Upper lobe of right lung (tissue), 1 donor: Measurements from ENCODE around the gene FARSB. TPM values are rescaled to one million over a fixed set of nuclear protein-coding genes. Genes with fewer than 3 reads are reported as not detected.

Source experiments
- ATAC-seq: fragments of 200-7000 bp; cut with Tn5 transposase; one replicate; pipeline ENCODE4 v1.9.1; 2020; ENCODE audit warnings: mild to moderate bottlenecking, moderate library complexity
- DNase-seq: peaks from one replicate; pipeline ENCODE4 v3.0.0-alpha.2; 2020
- H3K27ac ChIP-seq: fragments of 200-600 bp; one replicate; pipeline ENCODE4 v1.8.0; 2022
- H3K27me3 ChIP-seq: fragments of 200-600 bp; one replicate; pipeline ENCODE4 v1.8.0; 2022; ENCODE audit warnings: mild to moderate bottlenecking
- H3K36me3 ChIP-seq: fragments of 200-600 bp; one replicate; pipeline ENCODE4 v1.8.0; 2022
- H3K4me1 ChIP-seq: fragments of 200-600 bp; one replicate; pipeline ENCODE4 v1.8.0; 2022
- H3K4me3 ChIP-seq: fragments of 200-600 bp; one replicate; pipeline ENCODE4 v1.8.0; 2022; ENCODE audit warnings: mild to moderate bottlenecking
- H3K9me3 ChIP-seq: fragments of 200-600 bp; one replicate; pipeline ENCODE4 v1.8.0; 2022
- CTCF ChIP-seq: fragments of 200-600 bp; IDR thresholded peaks from one replicate; pipeline ENCODE4 v1.8.0; 2022; ENCODE audit warnings: antibody characterized with exemption
- intact Hi-C: fragments of 100-400 bp; cut with DNase I; formaldehyde crosslinking; loops from one replicate; pipeline ENCODE4 v1.11.0; 2022
- total RNA-seq: library from RNA; stranded (reverse); fragmentation: NEBNext Ultra II Directional; extraction: Animal tissue kit (Norgen Biotek cat#: 25700); gene quantifications from one replicate; pipeline ENCODE4 v1.2.1, GENCODE V29; 2021
- donor health status: DM: no; HTN: yes; CAD: no; lungs with severe emphysema.

Gene FARSB
- total RNA-seq, 1 donor from 2014 or later = 12.0 TPM

- Histone ChIP-seq H3K4me3 (no peak overlapping the region), H3K4me1 (peaks cover 10% of the 10 kb centered on the region), H3K27me3 (no peaks in the 10 kb centered on the region), H3K36me3 (peaks cover 14% of the 10 kb centered on the region), H3K27ac (no peak overlapping the region), H3K9me3 (no peaks in the 10 kb centered on the region)
- ATAC-seq (no peak), DNase-seq (no peak)
- intact Hi-C loops = no loop called here
- no peak for TF ChIP-seq CTCF
Observed at GRCh38 chr2:222575618-222576017, 80.3 kb downstream of the FARSB start.

- DNase-seq (no peak), ATAC-seq (peak; percentile 65)
- no peak for TF ChIP-seq CTCF
- Histone ChIP-seq H3K36me3 (peaks cover 15% of the 10 kb centered on the region), H3K27ac (no peak overlapping the region), H3K9me3 (no peaks in the 10 kb centered on the region), H3K4me3 (no peak overlapping the region), H3K4me1 (peaks cover 10% of the 10 kb centered on the region), H3K27me3 (no peaks in the 10 kb centered on the region)
- intact Hi-C loops = no loop called here
Observed at GRCh38 chr2:222572751-222573174, 83.1 kb downstream of the FARSB start.

GRCh38 chr2:222572264-222572721 lies 83.6 kb downstream of the FARSB start:
- Histone ChIP-seq H3K4me1 (peaks cover 10% of the 10 kb centered on the region), H3K9me3 (no peaks in the 10 kb centered on the region), H3K36me3 (peaks cover 19% of the 10 kb centered on the region), H3K4me3 (no peak overlapping the region), H3K27me3 (no peaks in the 10 kb centered on the region), H3K27ac (no peak overlapping the region)
- no peak for DNase-seq
- no peak for TF ChIP-seq CTCF
- intact Hi-C loops = no loop called here
- no peak for ATAC-seq

GRCh38 chr2:222569826-222570225 lies 86.1 kb downstream of the FARSB start:
- ATAC-seq (no peak), DNase-seq (no peak)
- Histone ChIP-seq H3K36me3 (peaks cover 23% of the 10 kb centered on the region), H3K4me1 (peaks cover 10% of the 10 kb centered on the region), H3K4me3 (no peak overlapping the region), H3K27ac (no peak overlapping the region), H3K9me3 (no peaks in the 10 kb centered on the region), H3K27me3 (no peaks in the 10 kb centered on the region)
- intact Hi-C loops = no loop called here
- TF ChIP-seq CTCF = no peak

GRCh38 chr2:222568865-222569264 lies 87.0 kb downstream of the FARSB start:
- Histone ChIP-seq H3K27me3 (no peaks in the 10 kb centered on the region), H3K27ac (no peak overlapping the region), H3K4me3 (no peak overlapping the region), H3K4me1 (peaks cover 10% of the 10 kb centered on the region), H3K36me3 (peaks cover 23% of the 10 kb centered on the region), H3K9me3 (no peaks in the 10 kb centered on the region)
- DNase-seq = no peak
- TF ChIP-seq CTCF = no peak
- no peak for ATAC-seq
- intact Hi-C loops = no loop called here

- no peak for TF ChIP-seq CTCF
- Histone ChIP-seq H3K36me3 (peaks cover 12% of the 10 kb centered on the region), H3K27me3 (no peaks in the 10 kb centered on the region), H3K4me3 (no peak overlapping the region), H3K9me3 (no peaks in the 10 kb centered on the region), H3K4me1 (no peaks in the 10 kb centered on the region), H3K27ac (no peak overlapping the region)
- no peak for DNase-seq
- intact Hi-C loops = no loop called here
- ATAC-seq = no peak
Observed at GRCh38 chr2:222566229-222566628, 89.7 kb downstream of the FARSB start.
